CD4-positive, alpha-beta T cell (primary cell): ENCODE data around the gene PLEKHH2. TPM values are rescaled to one million over a fixed set of nuclear protein-coding genes. Genes with fewer than 3 reads are reported as not detected.
A peak's percentile ranks its signal among the peaks of the same experiment; 100 is the strongest.
"Not testable (repeated sequence)": the region's sequence is repeated elsewhere in the genome, so short reads cannot be mapped to it uniquely, and the experiment has no call there.

ENCODE experiments used
- ATAC-seq: fragments of 200-7000 bp; cut with Tn5 transposase; one replicate; pipeline ENCODE4 v1.10.0; 2022; ENCODE audit warnings: mild to moderate bottlenecking; ENCODE audit not compliant: poor library complexity
- CTCF ChIA-PET: fragments of 350-600 bp; sonication (Branson Sonifier 250); formaldehyde crosslinking; loops from one replicate; lab custom pipeline; 2021; ENCODE audit warnings: antibody characterized with exemption, inconsistent platforms; lab: Charles Lee
- POLR2A ChIA-PET: fragments of 350-600 bp; sonication (Branson Sonifier 250); formaldehyde crosslinking; loops from one replicate; lab custom pipeline; 2021; ENCODE audit warnings: antibody characterized with exemption, inconsistent platforms; lab: Charles Lee
- DNase-seq, 14 experiments: peaks; one replicate each; pipeline ENCODE4 v3.0.0-alpha.2; 2013 to 2020; ENCODE audit warnings: mixed read lengths in 2 of 14
- H3K27ac ChIP-seq, 2 donors: one replicate each; pipeline versions ENCODE4 v1.5.1 to v1.7.0; 2013; ENCODE audit warnings: low read length in 2 of 2, low read depth in 1 of 2, mild to moderate bottlenecking in 1 of 2
- H3K27me3 ChIP-seq, 2 experiments: 1 replicate in 1 of 2; 2 replicates in 1 of 2; pipeline versions ENCODE4 v1.6.1 to v1.7.0; 2013; ENCODE audit warnings: low read length in 2 of 2, control low read depth in 1 of 2, mild to moderate bottlenecking in 1 of 2, moderate library complexity in 1 of 2; ENCODE audit not compliant: insufficient read depth in 2 of 2, control insufficient read depth in 1 of 2
- H3K36me3 ChIP-seq: one replicate; pipeline ENCODE4 v1.6.1; 2013; ENCODE audit warnings: low read length, control low read depth; ENCODE audit not compliant: insufficient read depth
- H3K4me1 ChIP-seq: one replicate; pipeline ENCODE4 v1.6.1; 2013; ENCODE audit warnings: low read length, control low read depth; ENCODE audit not compliant: insufficient read depth
- H3K4me3 ChIP-seq: one replicate; pipeline ENCODE4 v1.5.1; 2013; ENCODE audit warnings: mild to moderate bottlenecking, low read length, moderate library complexity
- H3K9me3 ChIP-seq, 2 experiments: 1 replicate in 1 of 2; 2 replicates in 1 of 2; pipeline versions ENCODE4 v1.6.1 to v1.7.0; 2013; ENCODE audit warnings: low read length in 2 of 2, mild to moderate bottlenecking in 2 of 2, control low read depth in 1 of 2, moderate library complexity in 1 of 2; ENCODE audit not compliant: control insufficient read depth in 1 of 2, insufficient read depth in 1 of 2
- H3K27ac Mint-ChIP-seq: one replicate; pipeline ENCODE4 v1.8.0; 2020; ENCODE audit warnings: mixed read lengths
- H3K27me3 Mint-ChIP-seq: one replicate; pipeline ENCODE4 v1.8.0; 2021; ENCODE audit warnings: mixed read lengths
- H3K36me3 Mint-ChIP-seq: one replicate; pipeline ENCODE4 v1.8.0; 2021; ENCODE audit warnings: low read depth, mixed read lengths
- H3K4me1 Mint-ChIP-seq: one replicate; pipeline ENCODE4 v1.8.0; 2021; ENCODE audit warnings: low read depth, mixed read lengths
- H3K4me3 Mint-ChIP-seq: one replicate; pipeline ENCODE4 v1.8.0; 2020; ENCODE audit warnings: mild to moderate bottlenecking, mixed read lengths
- H3K9me3 Mint-ChIP-seq: one replicate; pipeline ENCODE4 v1.8.0; 2020; ENCODE audit warnings: mixed read lengths
- CTCF ChIP-seq: fragments of 200-600 bp; IDR thresholded peaks from one replicate; pipeline ENCODE4 v1.8.0; 2022; ENCODE audit warnings: antibody characterized with exemption, mild to moderate bottlenecking
- intact Hi-C, 2 experiments: fragments of 100-400 bp; cut with DNase I in 1 of 2; cut with micrococcal nuclease in 1 of 2; formaldehyde crosslinking; loops; one replicate each; pipeline versions ENCODE4 v1.15.1 to v1.9.0; 2023 to 2025; cut with DNase I, micrococcal nuclease
- total RNA-seq, 174 experiments: library from RNA in 2 of 174; stranded (reverse) in 2 of 174; gene quantifications; one replicate each; pipeline ENCODE4 v1.2.3 and lab custom pipeline; 2021 to 2026

The PLEKHH2 gene
- total RNA-seq, 2 experiments from 2014 or later, result 1.6 to 2.7 TPM

- Mint-ChIP-seq H3K27me3 (peaks cover 33% of the 10 kb centered on the region), H3K27ac (no peak overlapping the region), H3K36me3 (no peaks in the 10 kb centered on the region), H3K9me3 (no peaks in the 10 kb centered on the region), H3K4me1 (no peaks in the 10 kb centered on the region), H3K4me3 (no peak overlapping the region)
- no peak overlapping the region for H3K4me3 ChIP-seq
- ChIA-PET CTCF (no interaction called here), POLR2A (no interaction called here)
- no peak for DNase-seq
- no peaks in the 10 kb centered on the region for H3K4me1 ChIP-seq
- peaks cover 0 to 12% of the 10 kb centered on the region in 2 experiments for H3K27me3 ChIP-seq
- no peaks in the 10 kb centered on the region for H3K9me3 ChIP-seq
- no peak for TF ChIP-seq CTCF
- intact Hi-C loops, result no loop called here
- H3K36me3 ChIP-seq, result no peaks in the 10 kb centered on the region
- ATAC-seq, result no peak
- no peak overlapping the region for H3K27ac ChIP-seq
Observed at GRCh38 chr2:43622931-43623451, 14.1 kb upstream of the PLEKHH2 start.

GRCh38 chr2:43631618-43632317 is 5.3 kb upstream of the PLEKHH2 start:
- intact Hi-C loops, result no loop called here
- peaks cover 7% of the 10 kb centered on the region for H3K4me1 ChIP-seq

GRCh38 chr2:43634604-43635306 is 2.3 kb upstream of the PLEKHH2 start:
- DNase-seq (no peak), ATAC-seq (no peak)
- intact Hi-C loops, result no loop called here
- Mint-ChIP-seq H3K4me1 (peaks cover 11% of the 10 kb centered on the region), H3K27ac (no peak overlapping the region), H3K4me3 (no peak overlapping the region), H3K9me3 (peaks cover 2% of the 10 kb centered on the region), H3K27me3 (peaks cover 54% of the 10 kb centered on the region), H3K36me3 (peaks cover 3% of the 10 kb centered on the region)
- TF ChIP-seq CTCF, result no peak
- Histone ChIP-seq H3K36me3 (no peaks in the 10 kb centered on the region), H3K4me3 (no peak overlapping the region), H3K9me3 (peaks cover 0 to 6% of the 10 kb centered on the region in 2 experiments), H3K27ac (no peak overlapping the region), H3K27me3 (peaks cover 19 to 23% of the 10 kb centered on the region in 2 experiments), H3K4me1 (peaks cover 21% of the 10 kb centered on the region)
- CTCF ChIA-PET, result no interaction called here
- POLR2A ChIA-PET, result no interaction called here

More at GRCh38 chr2:43631618-43632317, 5.3 kb upstream of the PLEKHH2 start:
- no peak for TF ChIP-seq CTCF
- H3K36me3 Mint-ChIP-seq, result peaks cover 2% of the 10 kb centered on the region
- no peaks in the 10 kb centered on the region for H3K9me3 ChIP-seq
- DNase-seq (no peak), ATAC-seq (no peak)
- no peaks in the 10 kb centered on the region for H3K36me3 ChIP-seq
- H3K4me3 ChIP-seq, result no peak overlapping the region
- peaks cover 9% of the 10 kb centered on the region for H3K4me1 Mint-ChIP-seq
- H3K27me3 Mint-ChIP-seq, result peaks cover 57% of the 10 kb centered on the region
- peaks cover 19 to 21% of the 10 kb centered on the region in 2 experiments for H3K27me3 ChIP-seq
- H3K9me3 Mint-ChIP-seq, result no peaks in the 10 kb centered on the region
- H3K27ac Mint-ChIP-seq, result no peak overlapping the region
- POLR2A ChIA-PET, result no interaction called here
- no peak overlapping the region for H3K4me3 Mint-ChIP-seq
- no peak overlapping the region for H3K27ac ChIP-seq
- CTCF ChIA-PET, result no interaction called here

GRCh38 chr2:43636153-43636552 is 907 bp upstream of the PLEKHH2 start:
- H3K9me3 ChIP-seq, DNase-seq, H3K9me3 Mint-ChIP-seq, H3K4me3 ChIP-seq, intact Hi-C loops, H3K27ac ChIP-seq, ATAC-seq, H3K36me3 Mint-ChIP-seq, H3K27ac Mint-ChIP-seq, H3K36me3 ChIP-seq: not testable (repeated sequence)
- Histone ChIP-seq H3K27me3 (peaks cover 19 to 23% of the 10 kb centered on the region in 2 experiments), H3K4me1 (peaks cover 21% of the 10 kb centered on the region)
- Mint-ChIP-seq H3K4me3 (peak overlapping the region; percentile 50), H3K4me1 (peaks cover 11% of the 10 kb centered on the region), H3K27me3 (peaks cover 50% of the 10 kb centered on the region)
- ChIA-PET POLR2A (interaction anchor here (1.0 to 2.1 kb wide), 4 partner anchors 17 to 825 kb away, joined by 3 to 9 read pairs (median 5); partner anchors contain the start of gene THADA), CTCF (interaction anchor here (0.6 to 1.3 kb wide), 3 partner anchors 11 to 263 kb away, joined by 3 read pairs; no protein-coding TSS in a partner anchor)
